IPS-11a (cell line): ENCODE results near the gene RBMXL2.

Experiments
- H3K4me3 ChIP-seq: one replicate; pipeline ENCODE4 v1.5.1; 2013; ENCODE audit warnings: low read depth, low read length, control low read depth

RBMXL2 gene

DNA sequence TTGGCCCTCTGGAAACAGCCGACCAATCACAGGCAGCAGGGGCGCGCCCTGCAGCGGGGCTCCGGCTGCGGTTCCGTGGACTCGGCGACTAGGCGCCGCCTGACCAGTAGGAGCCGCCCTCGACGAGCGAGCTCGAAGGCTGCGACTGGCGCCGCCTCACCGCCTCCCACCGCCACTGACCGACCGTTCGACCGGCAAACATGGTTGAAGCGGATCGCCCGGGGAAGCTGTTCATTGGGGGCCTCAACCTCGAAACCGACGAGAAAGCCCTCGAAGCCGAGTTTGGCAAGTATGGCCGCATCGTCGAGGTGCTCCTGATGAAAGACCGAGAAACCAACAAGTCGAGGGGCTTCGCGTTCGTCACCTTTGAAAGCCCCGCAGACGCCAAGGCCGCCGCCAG lies at the start of gene RBMXL2:
Gene RBMXL2, plus strand, starts transcription at position 78 of the 400 bp plus-strand sequence. Its CDS starts 123 bp downstream, at position 201.
- no peak within 1 kb of the TSS for H3K4me3 ChIP-seq

DNA sequence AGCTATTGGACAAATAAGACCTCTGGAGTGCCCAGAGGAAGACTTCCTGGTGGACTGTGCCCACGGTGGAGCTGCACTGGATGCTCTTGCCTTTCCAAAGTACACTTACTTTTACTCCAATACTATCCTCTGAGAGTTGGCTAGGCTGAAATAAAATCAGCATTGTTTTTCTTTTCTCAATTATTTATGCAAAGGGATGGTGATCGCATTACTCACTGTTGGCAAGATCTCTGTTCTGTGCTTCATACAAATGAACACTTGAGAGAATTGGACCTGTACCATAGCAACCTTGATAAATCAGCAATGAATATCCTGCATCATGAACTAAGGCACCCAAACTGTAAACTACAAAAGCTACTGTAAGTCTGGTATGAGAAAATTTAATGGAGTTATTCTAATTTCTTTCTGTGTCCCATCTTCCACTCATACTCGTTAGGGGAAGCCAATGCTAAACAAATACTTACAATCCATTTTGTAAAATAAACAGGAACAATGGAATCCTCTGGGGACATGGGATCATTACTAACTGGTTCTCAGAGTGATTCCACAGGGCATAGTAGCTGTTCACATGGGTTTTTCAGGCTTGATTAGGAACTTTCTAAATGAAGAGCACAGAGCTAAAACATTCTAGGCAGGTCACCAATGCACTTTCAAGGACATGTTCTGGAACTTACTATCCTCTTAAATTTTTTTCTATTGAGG lies 42.2 kb upstream of the RBMXL2 start:
- H3K4me3 ChIP-seq: no peak overlapping the region

DNA sequence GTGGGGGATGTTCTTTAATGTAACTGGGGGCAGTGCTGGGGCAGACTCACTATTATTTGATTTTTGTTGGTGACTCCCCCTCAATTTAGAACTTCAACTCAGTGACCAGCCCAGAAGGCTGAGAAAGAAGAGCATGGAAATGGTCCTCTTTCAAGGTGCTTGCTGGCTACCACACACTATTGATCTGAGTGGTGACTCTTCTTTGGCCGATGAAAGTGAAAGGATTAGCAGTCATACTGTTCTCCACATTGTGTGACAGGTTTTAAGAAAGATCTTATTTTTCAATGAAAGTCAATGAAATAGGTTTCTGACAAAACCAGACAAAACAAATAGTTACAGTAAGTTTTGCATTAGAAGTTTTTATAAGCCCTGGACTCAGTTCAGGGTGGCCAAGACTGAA lies 38.6 kb upstream of the RBMXL2 start:
- H3K4me3 ChIP-seq: no peak overlapping the region

DNA sequence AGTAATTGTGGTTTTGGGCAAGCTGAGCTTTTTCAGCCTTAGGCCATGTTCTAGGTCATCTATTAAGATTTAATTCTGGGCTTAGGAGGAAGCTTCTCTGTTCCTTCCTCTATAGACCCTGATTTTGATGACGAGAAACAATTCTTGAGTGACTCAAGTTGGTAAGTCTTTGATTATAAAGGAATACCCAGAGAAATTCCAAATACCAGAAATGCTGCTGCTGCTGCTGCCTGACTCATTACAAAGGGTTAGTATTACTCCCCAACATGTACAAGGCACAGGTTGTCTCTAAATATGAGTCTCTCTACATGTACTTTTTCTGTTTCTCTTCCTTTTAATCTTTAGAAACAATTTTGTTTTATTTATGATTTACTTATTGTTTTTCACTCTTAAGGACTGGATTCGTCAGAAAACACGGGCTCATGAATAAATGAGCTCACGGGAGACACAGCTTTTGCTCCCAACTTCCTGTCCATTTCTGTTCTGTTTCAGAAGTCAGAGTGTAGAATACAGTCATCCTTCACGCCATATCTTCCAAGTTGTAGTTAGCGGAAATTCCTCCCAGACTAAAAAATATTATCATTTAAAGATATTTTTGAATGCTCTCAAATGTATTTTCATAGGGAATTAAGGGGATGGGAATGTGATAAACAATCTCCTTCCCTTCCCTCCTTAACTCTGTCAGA lies 31.8 kb upstream of the RBMXL2 start:
- H3K4me3 ChIP-seq: no peak overlapping the region

DNA sequence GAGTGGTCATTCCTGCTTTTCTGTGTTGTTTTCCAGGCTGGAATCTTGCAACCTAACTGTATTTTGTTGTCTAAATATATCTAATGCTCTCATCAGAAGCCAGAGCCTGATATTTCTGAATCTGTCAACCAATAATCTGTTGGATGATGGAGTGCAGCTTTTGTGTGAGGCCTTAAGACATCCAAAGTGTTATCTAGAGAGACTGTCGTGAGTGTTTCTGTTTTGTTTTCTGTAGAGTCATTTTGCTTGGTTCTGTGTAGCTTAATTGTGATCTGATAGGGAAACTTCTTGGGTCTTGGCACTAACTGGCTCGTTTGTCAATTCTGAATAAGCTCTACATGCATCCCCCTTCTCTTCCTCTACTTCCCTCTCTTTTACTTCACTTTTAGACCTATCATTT lies 31.2 kb upstream of the RBMXL2 start:
- H3K4me3 ChIP-seq: no peak overlapping the region

DNA sequence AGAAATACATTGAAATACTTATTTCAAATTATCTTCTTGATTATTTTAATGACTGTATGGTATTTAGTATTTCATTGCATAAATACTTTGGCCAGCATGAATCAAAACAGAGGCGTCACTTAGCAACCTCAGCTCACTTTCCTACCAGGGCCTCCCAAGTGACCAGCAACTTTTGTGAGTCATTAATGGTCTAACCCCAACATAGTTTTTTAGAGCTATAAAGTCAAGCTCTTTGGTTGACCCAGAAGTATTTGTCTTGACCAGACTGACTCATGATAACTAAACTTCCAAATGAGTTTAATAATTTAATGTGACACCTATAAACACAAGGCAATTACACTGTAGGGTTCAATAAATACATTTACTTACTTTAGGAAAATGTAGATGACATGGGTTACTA lies 27.9 kb upstream of the RBMXL2 start:
- H3K4me3 ChIP-seq: no peak overlapping the region

DNA sequence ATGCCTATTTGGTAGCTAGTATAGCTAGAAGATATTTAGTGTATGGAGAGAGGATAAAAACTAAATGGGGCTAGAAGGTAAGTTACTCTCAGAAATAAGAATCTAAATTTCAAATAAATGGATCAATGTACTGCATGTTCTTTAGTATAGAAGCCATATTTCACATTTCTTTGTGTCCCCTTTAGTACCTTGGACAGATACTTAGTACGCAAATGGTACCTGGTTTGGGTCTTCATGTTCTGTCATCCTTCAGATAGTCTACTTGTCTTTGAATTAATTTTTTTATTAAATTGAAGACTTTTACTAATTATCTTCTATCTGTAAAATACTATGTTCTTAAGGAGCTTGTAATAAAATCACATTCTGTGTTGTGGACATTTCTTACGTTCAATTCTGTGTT lies 26.3 kb upstream of the RBMXL2 start:
- no peak overlapping the region for H3K4me3 ChIP-seq

DNA sequence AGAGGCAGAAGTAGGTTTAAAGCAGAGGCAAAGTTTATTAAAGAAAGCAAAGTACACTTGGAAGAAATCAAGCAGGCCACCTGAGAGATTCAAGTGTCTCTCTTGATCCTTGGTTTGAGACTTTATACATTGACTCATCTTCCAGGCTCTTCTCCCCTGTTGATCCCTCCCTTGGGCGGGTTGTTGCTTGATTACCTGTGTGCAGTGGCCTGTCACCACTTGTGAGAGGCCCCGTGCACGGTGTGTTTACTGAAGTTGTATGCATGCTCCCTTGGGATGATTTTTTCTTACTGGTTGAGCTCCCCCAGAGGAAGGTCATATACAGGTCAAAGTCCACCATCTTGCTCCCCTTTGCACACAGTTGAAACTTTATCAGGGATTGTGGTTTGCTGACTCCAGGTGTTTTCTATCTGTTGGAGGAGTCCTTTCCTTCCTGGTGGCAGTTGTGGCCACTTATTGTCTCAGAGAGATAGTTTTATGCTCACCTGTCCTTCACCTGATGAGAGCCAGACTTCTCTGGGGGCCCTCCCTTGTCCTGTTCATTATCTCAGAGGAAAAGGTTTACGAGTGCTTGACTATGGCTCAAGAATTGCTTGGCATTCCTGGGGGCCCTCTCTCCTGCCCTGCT lies 16.3 kb upstream of the RBMXL2 start:
- no peak overlapping the region for H3K4me3 ChIP-seq

DNA sequence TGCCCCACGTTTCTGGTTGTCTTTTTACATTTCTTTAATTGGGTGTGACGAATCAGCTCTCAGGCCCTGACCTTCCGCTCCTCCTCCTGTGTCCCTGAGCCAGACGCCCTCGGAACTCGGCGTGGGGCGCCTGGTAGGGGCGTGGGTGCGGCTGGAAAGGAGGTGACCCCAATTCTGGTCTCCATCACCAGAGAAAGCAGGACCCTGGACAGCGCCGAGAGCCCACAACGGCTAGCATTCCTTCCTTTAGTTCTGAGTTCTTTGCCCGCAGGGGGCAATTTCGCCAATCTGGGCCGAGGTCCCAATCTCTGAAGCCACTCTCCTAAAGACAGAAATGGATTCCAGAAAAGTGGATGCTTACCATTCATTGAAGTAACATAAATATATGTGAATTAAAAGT lies 11.7 kb upstream of the RBMXL2 start:
- H3K4me3 ChIP-seq: no peak overlapping the region

DNA sequence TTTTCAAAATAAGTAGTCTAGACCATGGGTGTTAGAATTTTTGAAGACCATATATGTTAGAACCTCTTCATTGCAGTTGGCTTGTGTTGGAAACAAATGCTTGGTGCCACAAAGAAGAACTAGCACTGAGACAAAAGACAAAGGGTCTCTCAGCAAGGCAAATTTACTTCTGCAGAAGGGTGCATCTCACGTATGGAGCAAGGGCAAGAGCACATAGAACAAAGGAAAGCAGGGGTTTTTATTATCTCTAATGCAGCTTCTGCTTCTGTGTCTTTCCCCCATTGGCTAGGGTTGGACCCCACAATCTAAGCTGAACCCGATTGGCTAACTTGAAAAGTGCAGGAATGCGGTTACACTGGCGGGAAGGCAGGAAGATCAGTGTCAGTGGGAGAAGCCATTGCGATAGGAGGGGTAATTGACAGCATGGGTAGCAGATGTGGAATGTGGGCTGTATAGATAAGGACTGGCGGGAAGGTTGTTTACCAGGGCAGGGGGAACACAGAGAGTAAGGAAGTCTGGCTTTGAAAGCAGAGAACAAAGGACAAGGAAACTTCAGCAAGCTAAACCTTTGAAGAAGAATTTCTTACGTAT lies 9.2 kb upstream of the RBMXL2 start:
- H3K4me3 ChIP-seq: no peak overlapping the region

DNA sequence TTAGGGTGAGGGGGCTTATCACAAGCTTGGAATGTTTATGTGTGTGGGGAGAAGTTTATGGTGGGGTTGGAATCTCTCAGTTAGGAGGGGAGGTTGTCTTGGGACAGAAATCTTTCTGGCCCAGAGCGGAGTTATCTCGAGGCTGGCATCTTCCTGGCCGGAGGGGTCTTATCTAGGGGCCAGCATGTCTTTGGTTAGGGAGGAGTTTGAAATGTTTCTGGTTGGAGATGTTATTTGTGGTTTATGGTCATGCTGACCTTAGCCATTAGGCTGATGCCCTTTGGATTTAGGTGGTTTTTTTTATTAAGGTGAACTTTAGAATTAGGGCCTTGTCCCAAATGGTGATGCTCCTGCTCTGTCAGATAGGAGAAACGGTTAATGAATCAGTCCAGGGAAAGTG lies 7.9 kb upstream of the RBMXL2 start:
- H3K4me3 ChIP-seq: no peak overlapping the region

DNA sequence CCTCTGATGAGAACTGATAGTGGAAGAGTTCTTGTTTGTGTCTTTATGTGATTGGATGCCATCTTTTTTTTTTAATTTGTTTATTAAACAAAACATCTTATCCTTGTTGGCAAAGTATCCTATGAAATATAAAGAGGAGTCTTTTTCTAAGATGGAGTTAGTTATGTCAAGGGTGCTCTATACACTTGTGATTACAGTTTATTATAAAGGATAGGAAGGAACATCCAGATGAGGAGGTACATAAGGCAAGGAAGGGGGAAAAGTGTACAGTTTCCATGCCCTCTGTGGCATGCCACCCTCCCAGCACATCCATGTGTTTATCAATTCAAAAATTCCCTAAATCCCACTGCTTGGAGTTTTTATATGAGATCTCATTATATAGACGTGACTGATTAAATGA lies 7.4 kb upstream of the RBMXL2 start:
- H3K4me3 ChIP-seq: no peak overlapping the region

DNA sequence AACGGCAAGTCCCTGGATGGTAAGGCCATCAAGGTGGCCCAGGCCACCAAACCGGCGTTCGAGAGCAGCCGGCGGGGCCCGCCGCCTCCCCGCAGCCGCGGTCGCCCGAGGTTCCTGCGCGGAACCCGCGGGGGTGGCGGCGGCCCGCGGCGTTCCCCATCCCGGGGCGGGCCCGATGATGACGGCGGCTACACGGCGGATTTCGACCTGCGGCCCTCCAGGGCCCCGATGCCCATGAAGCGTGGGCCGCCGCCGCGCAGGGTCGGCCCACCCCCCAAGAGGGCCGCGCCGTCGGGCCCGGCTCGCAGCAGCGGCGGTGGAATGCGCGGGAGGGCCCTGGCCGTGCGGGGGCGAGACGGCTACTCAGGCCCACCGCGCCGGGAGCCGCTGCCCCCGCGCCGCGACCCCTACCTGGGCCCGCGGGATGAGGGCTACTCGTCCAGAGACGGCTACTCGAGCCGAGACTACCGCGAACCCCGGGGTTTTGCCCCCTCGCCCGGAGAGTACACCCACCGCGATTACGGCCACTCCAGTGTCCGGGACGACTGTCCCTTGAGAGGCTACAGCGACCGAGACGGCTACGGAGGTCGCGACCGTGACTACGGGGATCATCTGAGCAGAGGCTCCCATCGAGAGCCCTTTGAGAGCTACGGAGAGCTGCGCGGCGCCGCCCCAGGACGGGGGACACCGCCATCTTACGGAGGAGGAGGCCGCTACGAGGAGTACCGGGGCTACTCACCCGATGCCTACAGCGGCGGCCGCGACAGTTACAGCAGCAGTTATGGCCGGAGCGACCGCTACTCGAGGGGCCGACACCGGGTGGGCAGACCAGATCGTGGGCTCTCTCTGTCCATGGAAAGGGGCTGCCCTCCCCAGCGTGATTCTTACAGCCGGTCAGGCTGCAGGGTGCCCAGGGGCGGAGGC lies 792 bp downstream of the RBMXL2 start:
- no peak overlapping the region for H3K4me3 ChIP-seq

DNA sequence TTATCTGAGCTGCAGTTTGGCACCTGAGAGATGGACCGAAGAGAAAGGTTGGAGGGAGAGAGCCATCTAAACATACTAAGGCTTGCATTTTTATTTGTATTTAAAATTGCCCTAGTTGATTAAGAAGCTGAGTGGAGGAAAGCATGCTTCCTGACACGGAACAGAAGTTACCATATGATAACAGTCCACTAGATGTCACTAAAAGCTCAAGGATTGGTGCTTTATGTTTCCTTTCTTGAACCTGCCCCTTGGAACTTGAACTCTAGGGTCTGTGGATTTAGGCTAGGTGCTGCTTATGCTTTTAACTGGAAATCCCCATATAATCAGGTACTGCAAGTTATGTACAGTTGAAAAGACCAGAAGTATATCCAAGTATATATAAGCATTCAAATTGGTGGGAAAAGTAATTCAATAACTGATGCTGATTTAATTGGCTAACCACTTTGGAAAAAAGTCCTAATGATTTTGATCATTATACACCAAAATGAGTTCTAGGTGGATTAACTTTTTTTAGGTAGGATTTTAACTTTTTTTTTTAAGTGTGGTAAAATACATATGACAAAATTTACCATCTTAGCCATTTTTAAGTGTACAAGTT lies 9.5 kb downstream of the RBMXL2 start:
- H3K4me3 ChIP-seq: no peak overlapping the region

DNA sequence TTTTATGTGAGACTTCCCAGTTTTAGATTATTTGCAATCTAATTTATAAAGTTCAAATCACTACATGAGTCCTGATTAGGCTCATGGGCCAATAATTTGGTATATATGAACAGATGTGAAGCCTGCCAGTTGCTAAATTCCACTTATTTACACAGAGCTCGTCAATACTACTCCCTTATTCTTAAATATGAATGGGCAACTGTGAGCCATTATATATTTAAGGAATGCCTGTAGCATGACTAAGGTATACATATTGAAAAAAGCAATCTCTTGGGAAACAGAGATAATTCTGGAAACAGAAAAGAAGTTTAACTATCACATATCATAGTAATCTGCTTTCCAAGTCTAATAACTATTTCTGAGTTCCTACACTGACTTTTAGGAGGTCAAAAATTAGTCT lies 27.0 kb downstream of the RBMXL2 start:
- H3K4me3 ChIP-seq: no peak overlapping the region

DNA sequence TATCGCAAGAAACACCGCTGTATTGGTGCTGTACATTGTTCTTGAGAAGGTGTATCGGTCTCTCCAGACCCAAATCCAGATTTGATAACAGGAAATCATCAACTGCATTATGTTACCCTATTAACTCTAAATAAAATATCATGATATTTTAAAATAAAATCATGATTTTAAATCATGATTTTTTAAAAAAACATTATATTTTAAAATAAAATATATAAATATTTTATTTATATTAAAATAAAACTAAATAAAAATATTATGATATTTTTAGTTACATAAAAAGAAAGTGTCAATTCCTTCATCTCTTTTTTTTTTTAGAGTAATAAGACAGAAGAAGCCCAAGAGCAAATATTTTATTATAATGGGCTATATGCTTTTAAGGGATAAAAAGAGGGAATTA lies 27.6 kb downstream of the RBMXL2 start:
- H3K4me3 ChIP-seq: no peak overlapping the region

DNA sequence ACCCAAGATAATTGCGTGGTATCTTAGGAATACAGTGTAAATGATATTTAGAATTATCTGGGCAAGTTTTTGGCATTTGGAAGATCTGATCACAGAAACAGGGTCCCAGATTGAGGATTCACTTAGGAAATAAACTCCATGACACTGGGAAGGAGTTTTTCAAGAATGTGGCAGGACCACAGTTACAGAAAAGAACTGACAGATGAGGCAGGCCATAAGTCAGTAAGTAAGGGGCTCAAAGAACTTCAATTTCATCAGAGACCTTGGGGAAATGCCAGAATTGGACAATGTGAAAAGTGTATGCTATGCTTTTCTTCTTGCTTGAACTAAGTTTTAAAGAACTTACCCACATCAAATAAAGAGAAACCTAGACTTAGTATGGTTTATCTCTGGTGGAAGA lies 49.3 kb downstream of the RBMXL2 start:
- H3K4me3 ChIP-seq: no peak overlapping the region
